ENCODE measurements around the gene TMPO.

DNA sequence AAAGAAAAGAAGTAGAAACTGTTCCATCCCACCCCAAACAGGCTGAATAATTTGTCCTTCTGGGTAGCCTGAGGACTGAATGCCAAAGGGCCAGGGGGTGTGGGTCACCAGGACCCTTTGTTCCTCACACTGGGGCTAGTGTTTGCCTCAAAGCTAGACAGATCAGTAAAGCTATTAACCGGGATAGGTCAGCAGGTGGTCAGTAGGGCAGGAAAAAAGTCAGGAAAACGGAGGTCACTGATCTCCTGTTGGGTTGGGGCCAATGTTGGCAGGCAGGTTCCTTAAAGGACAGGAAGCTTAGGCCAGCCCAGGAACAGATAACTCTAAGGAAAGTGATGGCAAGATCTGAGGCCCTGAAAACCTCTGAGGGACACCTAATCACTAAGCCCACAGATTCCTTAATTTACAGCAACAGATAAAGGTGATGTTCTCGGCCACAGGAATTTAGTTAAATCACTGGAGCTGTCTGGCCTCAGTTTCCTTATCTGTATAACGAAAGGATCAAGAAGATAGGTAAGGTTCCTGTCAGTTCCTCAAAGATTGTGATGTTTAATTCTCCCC lies 22.7 kb upstream of the TMPO start:
- TF ChIP-seq CTCF (conservative IDR thresholded peaks at IDR 0.05; ENCODE audit: low read depth in 2 of 2), result no peak
- TF ChIP-seq EZH2 (IDR thresholded peaks at IDR 0.05; ENCODE audit: low read depth, unreplicated experiment), result no peak
- no peak for TF ChIP-seq JUNB (IDR thresholded peaks at IDR 0.05; ENCODE audit: unreplicated experiment)
- no peak for TF ChIP-seq CREB1 (CRISPR knock-in tag; IDR thresholded peaks at IDR 0.05; ENCODE audit: low read depth)
- TF ChIP-seq POLR2AphosphoS5 (IDR thresholded peaks at IDR 0.05; ENCODE audit: low read depth), result no peak
- TF ChIP-seq EZH2phosphoT487 (IDR thresholded peaks at IDR 0.05; ENCODE audit: unreplicated experiment), result no peak
- TF ChIP-seq REST (IDR thresholded peaks at IDR 0.05; ENCODE audit: unreplicated experiment), result no peak
- TF ChIP-seq, protein P1, sequence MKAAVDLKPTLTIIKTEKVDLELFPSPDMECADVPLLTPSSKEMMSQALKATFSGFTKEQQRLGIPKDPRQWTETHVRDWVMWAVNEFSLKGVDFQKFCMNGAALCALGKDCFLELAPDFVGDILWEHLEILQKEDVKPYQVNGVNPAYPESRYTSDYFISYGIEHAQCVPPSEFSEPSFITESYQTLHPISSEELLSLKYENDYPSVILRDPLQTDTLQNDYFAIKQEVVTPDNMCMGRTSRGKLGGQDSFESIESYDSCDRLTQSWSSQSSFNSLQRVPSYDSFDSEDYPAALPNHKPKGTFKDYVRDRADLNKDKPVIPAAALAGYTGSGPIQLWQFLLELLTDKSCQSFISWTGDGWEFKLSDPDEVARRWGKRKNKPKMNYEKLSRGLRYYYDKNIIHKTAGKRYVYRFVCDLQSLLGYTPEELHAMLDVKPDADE (IDR thresholded peaks at IDR 0.05), result no peak
- no peak for TF ChIP-seq ZNF462 (CRISPR knock-in tag; IDR thresholded peaks at IDR 0.05)
- no peak for TF ChIP-seq ZNF331 (CRISPR knock-in tag; IDR thresholded peaks at IDR 0.05; ENCODE audit: low read depth)
- no peak for TF ChIP-seq NANOG (IDR thresholded peaks at IDR 0.05; ENCODE audit: borderline replicate concordance)
- no peak for TF ChIP-seq ZNF114 (CRISPR knock-in tag; IDR thresholded peaks at IDR 0.05)
- no peak for TF ChIP-seq STAT1 (IDR thresholded peaks at IDR 0.05; ENCODE audit: unreplicated experiment)

Data from GM23338 (cell line).